HEK293 (cell line): ENCODE measurements around the gene HMGN4.
A peak's percentile ranks its signal among the peaks of the same experiment; 100 is the strongest.

Source experiments
- CTCF ChIA-PET: fragments of 350-600 bp; formaldehyde crosslinking; extraction: SDS; loops from one replicate; lab custom pipeline; 2021; ENCODE audit warnings: antibody characterized with exemption; lab: Yijun Ruan, JAX
- POLR2A ChIA-PET: fragments of 300-600 bp; formaldehyde crosslinking; extraction: SDS; loops from one replicate; lab custom pipeline; 2020; ENCODE audit warnings: antibody characterized with exemption, inconsistent platforms; lab: Yijun Ruan, JAX
- H3K27ac ChIP-seq: fragments of 200-500 bp; sonication (Bioruptor generic); 2 replicates; pipeline ENCODE4 v1.5.1; 2014; ENCODE audit warnings: low read depth, low read length, control low read depth, inconsistent platforms; ENCODE audit errors: extremely low read depth
- H3K36me3 ChIP-seq, 2 experiments: fragments of 200-500 bp in 1 of 2; sonication (Bioruptor generic) in 1 of 2; 1 replicate in 1 of 2; 2 replicates in 1 of 2; pipeline ENCODE4 v1.5.1; 2014 to 2017; ENCODE audit warnings: inconsistent platforms in 2 of 2, low read length in 2 of 2; ENCODE audit not compliant: control insufficient read depth in 2 of 2, insufficient read depth in 1 of 2
- H3K4me1 ChIP-seq: fragments of 200-500 bp; sonication (Bioruptor generic); 2 replicates; pipeline ENCODE4 v1.5.1; 2014; ENCODE audit warnings: mild to moderate bottlenecking, low read length, inconsistent platforms; ENCODE audit not compliant: control insufficient read depth, insufficient read depth
- H3K4me3 ChIP-seq: 2 replicates; pipeline ENCODE4 v1.5.1; 2011; ENCODE audit warnings: low read depth, mild to moderate bottlenecking, control low read depth, low read length, moderate library complexity
- H3K9me3 ChIP-seq: fragments of 200-500 bp; sonication (Bioruptor generic); 2 replicates; pipeline ENCODE4 v1.5.1; 2014; ENCODE audit warnings: low read depth, low read length, inconsistent platforms; ENCODE audit not compliant: control insufficient read depth, insufficient read depth
- BCL11B ChIP-seq: fragments of 450-650 bp; formaldehyde crosslinking; IDR thresholded peaks from 2 replicates; pipeline ENCODE4 v1.5.1; 2016; ENCODE audit warnings: low read depth, missing biosample characterization, missing genetic modification characterization
- EGR2 ChIP-seq: fragments of 450-650 bp; formaldehyde crosslinking; IDR thresholded peaks from 2 replicates; pipeline ENCODE4 v1.5.1; 2016; ENCODE audit warnings: low read depth, missing biosample characterization, missing genetic modification characterization
- GFI1B ChIP-seq: fragments of 450-650 bp; formaldehyde crosslinking; IDR thresholded peaks from 2 replicates; pipeline ENCODE4 v1.5.1; 2016; ENCODE audit warnings: missing biosample characterization, missing genetic modification characterization
- HOXA7 ChIP-seq: sonication (generic); formaldehyde crosslinking; IDR thresholded peaks from 2 replicates; pipeline ENCODE4 v1.8.1; 2022; ENCODE audit warnings: missing genetic modification reagents, borderline replicate concordance
- HOXC10 ChIP-seq: sonication (generic); formaldehyde crosslinking; IDR thresholded peaks from 2 replicates; pipeline ENCODE4 v1.8.1; 2023; ENCODE audit warnings: mild to moderate bottlenecking, missing genetic modification reagents
- KLF8 ChIP-seq: fragments of 450-650 bp; formaldehyde crosslinking; IDR thresholded peaks from 2 replicates; pipeline ENCODE4 v1.5.1; 2016; ENCODE audit warnings: missing biosample characterization, missing genetic modification characterization
- SCRT1 ChIP-seq: fragments of 450-650 bp; formaldehyde crosslinking; IDR thresholded peaks from 2 replicates; pipeline ENCODE4 v1.5.1; 2016; ENCODE audit warnings: missing biosample characterization, missing genetic modification characterization, borderline replicate concordance
- ZBTB1 ChIP-seq: fragments of 450-650 bp; formaldehyde crosslinking; IDR thresholded peaks from 2 replicates; pipeline ENCODE4 v1.5.1; 2016; ENCODE audit warnings: missing biosample characterization, missing genetic modification characterization
- ZBTB21 ChIP-seq: fragments of 450-650 bp; formaldehyde crosslinking; IDR thresholded peaks from 2 replicates; pipeline ENCODE4 v1.5.1; 2017; ENCODE audit warnings: missing biosample characterization, missing genetic modification characterization
- ZIC2 ChIP-seq: fragments of 450-650 bp; formaldehyde crosslinking; IDR thresholded peaks from 2 replicates; pipeline ENCODE4 v1.5.1; 2016; ENCODE audit warnings: missing biosample characterization, missing genetic modification characterization
- ZNF146 ChIP-seq: fragments of 450-650 bp; formaldehyde crosslinking; IDR thresholded peaks from 2 replicates; pipeline ENCODE4 v1.5.1; 2016; ENCODE audit warnings: missing biosample characterization, missing genetic modification characterization
- ZNF341 ChIP-seq: fragments of 450-650 bp; formaldehyde crosslinking; IDR thresholded peaks from 2 replicates; pipeline ENCODE4; 2016; ENCODE audit warnings: low read depth, missing biosample characterization, missing genetic modification characterization
- ZNF350 ChIP-seq: fragments of 450-650 bp; formaldehyde crosslinking; IDR thresholded peaks from 2 replicates; pipeline ENCODE4 v1.5.0; 2017; ENCODE audit warnings: missing biosample characterization, mild to moderate bottlenecking, missing genetic modification characterization
- ZNF423 ChIP-seq: fragments of 450-650 bp; formaldehyde crosslinking; IDR thresholded peaks from 2 replicates; pipeline ENCODE4 v1.5.1; 2016; ENCODE audit warnings: missing biosample characterization, missing genetic modification characterization
- ZNF530 ChIP-seq: fragments of 450-650 bp; formaldehyde crosslinking; IDR thresholded peaks from 2 replicates; pipeline ENCODE4 v1.5.1; 2016; ENCODE audit warnings: low read depth, missing biosample characterization, missing genetic modification characterization
- ZNF549 ChIP-seq: fragments of 450-650 bp; IDR thresholded peaks from 2 replicates; pipeline ENCODE4 v1.5.1; 2018; ENCODE audit warnings: missing biosample characterization, missing genetic modification characterization, mild to moderate bottlenecking, inconsistent platforms, moderate library complexity
- ZNF585B ChIP-seq: fragments of 450-650 bp; formaldehyde crosslinking; IDR thresholded peaks from 2 replicates; pipeline ENCODE4 v1.5.1; 2016; ENCODE audit warnings: missing biosample characterization, missing genetic modification characterization
- ZNF621 ChIP-seq: fragments of 450-650 bp; formaldehyde crosslinking; IDR thresholded peaks from 2 replicates; pipeline ENCODE4 v1.5.1; 2017; ENCODE audit warnings: missing biosample characterization, missing genetic modification characterization
- ZNF654 ChIP-seq: fragments of 450-650 bp; formaldehyde crosslinking; IDR thresholded peaks from 2 replicates; pipeline ENCODE4 v1.5.1; 2016; ENCODE audit warnings: low read depth, missing biosample characterization, missing genetic modification characterization
- ZNF677 ChIP-seq: fragments of 450-650 bp; IDR thresholded peaks from 2 replicates; pipeline ENCODE4 v1.5.0; 2018; ENCODE audit warnings: missing biosample characterization, mild to moderate bottlenecking, missing genetic modification characterization, moderate library complexity
- ZNF843 ChIP-seq: fragments of 450-650 bp; formaldehyde crosslinking; IDR thresholded peaks from 2 replicates; pipeline ENCODE4 v1.5.1; 2016; ENCODE audit warnings: missing biosample characterization, missing genetic modification characterization
- ZSCAN16 ChIP-seq: fragments of 450-650 bp; formaldehyde crosslinking; IDR thresholded peaks from 2 replicates; pipeline ENCODE4 v1.5.1; 2016; ENCODE audit warnings: missing biosample characterization, missing genetic modification characterization
- ZSCAN23 ChIP-seq: fragments of 450-650 bp; formaldehyde crosslinking; IDR thresholded peaks from 2 replicates; pipeline ENCODE4 v1.5.1; 2016; ENCODE audit warnings: missing biosample characterization, missing genetic modification characterization
- ZXDB ChIP-seq: fragments of 450-650 bp; formaldehyde crosslinking; IDR thresholded peaks from 2 replicates; pipeline ENCODE4 v1.5.1; 2016; ENCODE audit warnings: missing biosample characterization, missing genetic modification characterization
- TF ChIP-seq, protein P1 (sequence below): fragments of 450-650 bp; formaldehyde crosslinking; IDR thresholded peaks from 2 replicates; pipeline ENCODE4 v1.5.1; 2017; ENCODE audit warnings: missing biosample characterization, missing genetic modification characterization
- TF ChIP-seq, protein P2 (sequence below): fragments of 450-650 bp; formaldehyde crosslinking; IDR thresholded peaks from 2 replicates; pipeline ENCODE4 v1.5.1; 2017; ENCODE audit warnings: missing biosample characterization, missing genetic modification characterization
- TF ChIP-seq, protein P3 (sequence below): fragments of 450-650 bp; formaldehyde crosslinking; IDR thresholded peaks from 2 replicates; pipeline ENCODE4 v1.5.1; 2016; ENCODE audit warnings: missing biosample characterization, missing genetic modification characterization

HMGN4 gene

DNA sequence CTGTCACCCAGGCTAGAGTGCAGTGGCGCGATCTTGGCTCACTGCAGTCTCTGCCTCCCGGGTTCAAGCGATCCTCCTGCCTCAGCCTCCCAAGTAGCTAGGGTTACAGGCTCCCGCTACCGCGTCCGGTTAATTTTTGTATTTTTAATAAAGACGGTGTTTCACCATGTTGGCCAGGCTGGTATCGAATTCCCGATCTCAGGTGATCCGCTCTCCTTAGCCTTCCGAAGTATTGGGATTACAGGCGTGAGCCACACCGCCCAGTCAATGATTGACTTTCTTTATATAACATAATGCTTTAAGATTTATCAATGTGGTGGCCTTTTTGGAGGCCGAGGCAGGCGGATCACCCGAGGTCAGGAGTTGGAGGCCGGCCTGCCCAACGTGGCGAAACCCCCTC lies 50.8 kb downstream of the HMGN4 start:
- Histone ChIP-seq H3K9me3 (no peaks in the 10 kb centered on the region), H3K4me1 (no peaks in the 10 kb centered on the region), H3K27ac (no peak overlapping the region), H3K36me3 (no peaks in the 10 kb centered on the region), H3K4me3 (no peak overlapping the region)
- ChIA-PET CTCF (no interaction called here), POLR2A (interaction anchor here (0.9 kb wide), 1 partner anchor 32 kb away, joined by 6 read pairs; no protein-coding TSS in a partner anchor)
- no peak for TF ChIP-seq GFI1B (tag by site-specific recombination)
- TF ChIP-seq ZNF549 (tag by site-specific recombination): no peak
- no peak for TF ChIP-seq ZNF843 (tag by site-specific recombination)
- no peak for TF ChIP-seq SCRT1 (tag by site-specific recombination)
- TF ChIP-seq ZBTB21: no peak
- TF ChIP-seq ZNF350: no peak
- TF ChIP-seq ZNF423: no peak
- TF ChIP-seq, protein P1, sequence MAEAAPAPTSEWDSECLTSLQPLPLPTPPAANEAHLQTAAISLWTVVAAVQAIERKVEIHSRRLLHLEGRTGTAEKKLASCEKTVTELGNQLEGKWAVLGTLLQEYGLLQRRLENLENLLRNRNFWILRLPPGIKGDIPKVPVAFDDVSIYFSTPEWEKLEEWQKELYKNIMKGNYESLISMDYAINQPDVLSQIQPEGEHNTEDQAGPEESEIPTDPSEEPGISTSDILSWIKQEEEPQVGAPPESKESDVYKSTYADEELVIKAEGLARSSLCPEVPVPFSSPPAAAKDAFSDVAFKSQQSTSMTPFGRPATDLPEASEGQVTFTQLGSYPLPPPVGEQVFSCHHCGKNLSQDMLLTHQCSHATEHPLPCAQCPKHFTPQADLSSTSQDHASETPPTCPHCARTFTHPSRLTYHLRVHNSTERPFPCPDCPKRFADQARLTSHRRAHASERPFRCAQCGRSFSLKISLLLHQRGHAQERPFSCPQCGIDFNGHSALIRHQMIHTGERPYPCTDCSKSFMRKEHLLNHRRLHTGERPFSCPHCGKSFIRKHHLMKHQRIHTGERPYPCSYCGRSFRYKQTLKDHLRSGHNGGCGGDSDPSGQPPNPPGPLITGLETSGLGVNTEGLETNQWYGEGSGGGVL (tag by site-specific recombination): no peak

DNA sequence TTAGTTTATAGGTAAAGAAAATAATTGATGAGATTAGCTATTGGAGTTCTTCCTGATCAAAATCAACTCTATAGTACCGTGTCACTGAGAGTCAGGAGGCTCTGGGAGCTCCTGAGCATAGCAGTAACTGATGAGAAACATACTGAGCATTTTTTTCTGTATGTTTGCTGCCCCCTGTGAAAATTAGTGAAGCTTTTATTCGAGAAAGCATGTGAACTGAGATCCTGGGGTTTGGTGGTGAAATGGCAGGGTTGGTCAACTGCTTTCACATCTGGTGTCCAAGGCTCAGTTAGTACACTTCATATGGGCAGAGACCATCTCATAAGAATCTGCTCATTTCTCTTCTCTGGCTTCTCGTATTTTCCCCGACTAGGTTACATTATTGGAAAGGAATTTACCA lies 54.5 kb downstream of the HMGN4 start:
- H3K9me3 ChIP-seq: no peaks in the 10 kb centered on the region
- no peak overlapping the region for H3K4me3 ChIP-seq
- POLR2A ChIA-PET: interaction anchor here (0.6 kb wide), 1 partner anchor 1205 kb away, joined by 4 read pairs; no protein-coding TSS in a partner anchor
- TF ChIP-seq ZNF585B (no peak), ZSCAN16 (peak; percentile 74; the same call in 1 of the 2 replicates), HOXA7 (CRISPR knock-in tag) (no peak)
- H3K27ac ChIP-seq: no peak overlapping the region
- no peaks in the 10 kb centered on the region for H3K36me3 ChIP-seq
- H3K4me1 ChIP-seq: peaks cover 2% of the 10 kb centered on the region; the same call in 1 of the 2 replicates
- CTCF ChIA-PET: interaction anchor here (0.7 to 6.0 kb wide), 3 partner anchors 17 to 462 kb away, joined by 3 to 152 read pairs (median 48); no protein-coding TSS in a partner anchor

DNA sequence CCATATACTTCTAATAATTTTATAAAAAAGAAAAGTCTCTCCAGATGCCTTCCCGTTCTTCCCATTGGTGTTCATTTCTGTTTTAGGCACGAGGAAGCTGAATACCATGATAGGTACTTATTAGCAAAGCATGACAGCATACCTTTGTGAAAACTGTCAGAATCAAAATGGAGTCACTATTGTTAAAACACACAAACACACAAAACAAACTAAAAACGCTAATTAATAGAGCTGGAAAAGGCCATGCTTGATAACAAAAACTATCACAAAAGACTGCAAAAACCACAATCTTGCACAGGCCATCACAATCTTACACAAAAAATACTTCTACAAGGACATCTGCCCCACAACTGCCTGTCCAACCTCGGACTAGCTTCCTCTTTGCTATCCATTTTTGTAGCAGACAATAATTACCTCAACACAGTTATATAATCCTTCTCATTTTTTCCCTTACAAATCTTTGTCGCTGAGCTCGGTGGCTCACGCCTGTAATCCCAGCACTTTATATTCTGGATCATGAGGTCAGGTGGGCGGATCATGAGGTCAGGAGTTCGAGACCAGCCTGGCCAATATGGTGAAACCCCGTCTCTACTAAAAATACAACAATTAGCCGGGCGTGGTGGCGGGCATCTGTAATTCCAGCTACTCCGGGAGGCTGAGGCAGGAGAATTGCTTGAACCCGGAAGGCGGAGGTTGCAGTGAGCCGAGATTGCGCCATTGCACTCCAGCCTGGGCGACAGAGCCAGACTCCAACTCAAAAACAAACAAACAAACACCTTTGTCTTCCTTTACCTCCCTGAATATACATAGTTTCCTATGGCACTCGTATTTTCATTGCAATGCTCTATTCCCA lies 55.3 kb downstream of the HMGN4 start:
- ChIA-PET POLR2A (interaction anchor here (0.6 to 2.1 kb wide), 4 partner anchors 343 to 1204 kb away, joined by 3 to 5 read pairs (median 4); a partner anchor contains a TSS), CTCF (interaction anchor here (0.6 to 6.0 kb wide), 7 partner anchors 8 to 1301 kb away, joined by 3 to 152 read pairs (median 4); no protein-coding TSS in a partner anchor)
- no peak overlapping the region for H3K27ac ChIP-seq
- no peaks in the 10 kb centered on the region for H3K9me3 ChIP-seq
- H3K4me3 ChIP-seq: no peak overlapping the region
- peaks cover 0 to 7% of the 10 kb centered on the region in 2 experiments; a peak in 1 of 3 replicates for H3K36me3 ChIP-seq
- H3K4me1 ChIP-seq: peaks cover 4% of the 10 kb centered on the region; the same call in 1 of the 2 replicates
- TF ChIP-seq KLF8 (tag by site-specific recombination): 0 out of 2 replicates have a peak, but pooled peaks have one; percentile 30
- TF ChIP-seq, protein P2, sequence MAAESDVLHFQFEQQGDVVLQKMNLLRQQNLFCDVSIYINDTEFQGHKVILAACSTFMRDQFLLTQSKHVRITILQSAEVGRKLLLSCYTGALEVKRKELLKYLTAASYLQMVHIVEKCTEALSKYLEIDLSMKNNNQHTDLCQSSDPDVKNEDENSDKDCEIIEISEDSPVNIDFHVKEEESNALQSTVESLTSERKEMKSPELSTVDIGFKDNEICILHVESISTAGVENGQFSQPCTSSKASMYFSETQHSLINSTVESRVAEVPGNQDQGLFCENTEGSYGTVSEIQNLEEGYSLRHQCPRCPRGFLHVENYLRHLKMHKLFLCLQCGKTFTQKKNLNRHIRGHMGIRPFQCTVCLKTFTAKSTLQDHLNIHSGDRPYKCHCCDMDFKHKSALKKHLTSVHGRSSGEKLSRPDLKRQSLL (tag by site-specific recombination): peak; percentile 67; the same call in 1 of the 2 replicates
- TF ChIP-seq ZBTB1 (tag by site-specific recombination): no peak
- no peak for TF ChIP-seq ZSCAN23
- no peak for TF ChIP-seq ZNF654
- TF ChIP-seq ZNF146: no peak
- TF ChIP-seq HOXC10 (CRISPR knock-in tag): no peak
- TF ChIP-seq ZNF341 (tag by site-specific recombination): 0 out of 2 replicates have a peak, but pooled peaks have one; percentile 27
- no peak for TF ChIP-seq GFI1B (tag by site-specific recombination)
- TF ChIP-seq, protein P3, sequence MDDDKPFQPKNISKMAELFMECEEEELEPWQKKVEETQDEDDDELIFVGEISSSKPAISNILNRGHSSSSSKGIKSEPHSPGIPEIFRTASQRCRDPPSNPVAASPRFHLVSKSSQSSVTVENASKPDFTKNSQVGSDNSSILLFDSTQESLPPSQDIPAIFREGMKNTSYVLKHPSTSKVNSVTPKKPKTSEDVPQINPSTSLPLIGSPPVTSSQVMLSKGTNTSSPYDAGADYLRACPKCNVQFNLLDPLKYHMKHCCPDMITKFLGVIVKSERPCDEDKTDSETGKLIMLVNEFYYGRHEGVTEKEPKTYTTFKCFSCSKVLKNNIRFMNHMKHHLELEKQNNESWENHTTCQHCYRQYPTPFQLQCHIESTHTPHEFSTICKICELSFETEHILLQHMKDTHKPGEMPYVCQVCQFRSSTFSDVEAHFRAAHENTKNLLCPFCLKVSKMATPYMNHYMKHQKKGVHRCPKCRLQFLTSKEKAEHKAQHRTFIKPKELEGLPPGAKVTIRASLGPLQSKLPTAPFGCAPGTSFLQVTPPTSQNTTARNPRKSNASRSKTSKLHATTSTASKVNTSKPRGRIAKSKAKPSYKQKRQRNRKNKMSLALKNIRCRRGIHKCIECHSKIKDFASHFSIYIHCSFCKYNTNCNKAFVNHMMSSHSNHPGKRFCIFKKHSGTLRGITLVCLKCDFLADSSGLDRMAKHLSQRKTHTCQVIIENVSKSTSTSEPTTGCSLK: no peak
- TF ChIP-seq BCL11B (tag by site-specific recombination): 0 out of 2 replicates have a peak, but pooled peaks have one; percentile 63
- TF ChIP-seq ZNF530 (tag by site-specific recombination): no peak
- no peak for TF ChIP-seq ZNF621 (tag by site-specific recombination)
- no peak for TF ChIP-seq EGR2 (tag by site-specific recombination)
- no peak for TF ChIP-seq ZNF677
- TF ChIP-seq ZIC2: no peak
- TF ChIP-seq ZXDB (tag by site-specific recombination): 0 out of 2 replicates have a peak, but pooled peaks have one; percentile 31
